HG03108 (cell line): ENCODE results near the gene CWF19L2.
"Not testable (repeated sequence)": the region's sequence is repeated elsewhere in the genome, so short reads cannot be mapped to it uniquely, and the experiment has no call there.

ENCODE experiments used
- ATAC-seq: cut with Tn5 transposase; IDR thresholded peaks from one replicate; pipeline ENCODE4 v1.9.1; 2021; ENCODE audit warnings: moderate library complexity; ENCODE audit not compliant: unreplicated experiment

CWF19L2 gene

DNA sequence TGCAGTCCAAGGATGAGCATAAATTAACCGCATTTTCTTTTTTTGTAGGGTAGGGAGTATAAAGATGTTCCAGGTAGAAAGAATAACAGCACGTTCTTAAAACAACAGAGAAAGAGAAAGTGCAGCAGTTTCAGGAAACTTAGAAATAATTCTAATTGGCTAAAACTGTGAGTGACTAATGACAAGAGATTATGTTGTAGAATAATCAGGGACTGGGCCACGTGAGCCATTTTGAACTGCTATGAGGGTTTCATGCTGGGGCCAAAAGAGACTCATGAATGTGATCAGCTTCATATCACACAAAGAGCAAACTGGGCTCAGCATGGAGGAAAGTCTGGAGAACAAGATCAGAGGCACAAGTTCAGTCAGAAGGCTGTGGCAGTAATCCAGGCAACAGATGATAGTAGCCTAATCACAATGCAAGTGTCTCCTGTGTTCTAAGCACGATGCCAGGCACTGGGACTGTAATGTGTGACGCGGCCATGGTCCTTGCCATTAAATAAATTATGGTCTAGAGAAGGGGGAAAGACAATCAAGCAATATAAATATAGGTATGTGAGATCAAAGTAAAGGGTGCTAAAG is 17.9 kb downstream of the CWF19L2 start:
- ATAC-seq, result no peak

- no peak for ATAC-seq
Observed at GRCh38 chr11:107438148-107438547, 19.5 kb downstream of the CWF19L2 start.

- no peak for ATAC-seq
Observed at GRCh38 chr11:107430525-107430924, 27.1 kb downstream of the CWF19L2 start.

- no peak for ATAC-seq
Observed at GRCh38 chr11:107427569-107428180, 29.9 kb downstream of the CWF19L2 start.

DNA sequence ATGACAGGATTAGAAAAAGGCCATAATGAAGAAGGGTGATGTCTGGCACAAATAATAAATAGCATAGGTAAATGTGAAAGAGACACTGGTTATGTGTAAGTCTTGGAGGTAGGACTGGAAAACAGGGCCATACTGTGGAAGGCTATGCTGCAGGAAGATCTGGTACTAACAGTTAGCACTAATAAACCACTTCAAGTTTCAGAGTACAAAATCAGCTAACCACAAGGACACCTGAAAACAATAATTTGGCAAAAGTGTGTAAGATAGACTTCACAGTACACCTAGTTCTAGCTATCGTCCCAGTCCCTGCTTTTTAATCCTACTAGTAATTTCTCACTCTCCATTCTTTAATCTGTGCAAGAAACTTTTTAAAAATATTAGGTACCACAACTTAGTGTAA is 44.3 kb downstream of the CWF19L2 start:
- no peak for ATAC-seq

DNA sequence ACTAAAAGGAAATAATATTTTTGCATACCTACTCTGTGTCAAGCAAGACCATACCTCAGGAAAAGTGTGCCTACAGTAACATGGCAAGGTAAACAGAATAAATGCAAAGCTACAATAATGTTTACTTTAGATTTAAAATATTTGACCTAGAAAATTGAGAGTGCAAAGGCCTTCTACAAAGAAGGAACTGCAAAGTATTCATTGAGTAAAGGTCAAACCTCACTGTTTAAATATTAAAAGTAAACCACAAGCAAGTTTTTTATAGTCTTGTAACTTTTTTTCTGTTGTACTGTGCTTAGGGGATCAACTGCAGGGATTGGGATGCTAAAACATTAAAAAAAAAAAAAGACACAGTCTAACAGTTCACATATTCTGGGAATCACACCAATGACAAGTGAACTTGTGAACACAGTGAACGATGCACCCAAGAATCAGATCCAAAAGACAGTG is 48.8 kb downstream of the CWF19L2 start:
- peak; percentile 66 for ATAC-seq

DNA sequence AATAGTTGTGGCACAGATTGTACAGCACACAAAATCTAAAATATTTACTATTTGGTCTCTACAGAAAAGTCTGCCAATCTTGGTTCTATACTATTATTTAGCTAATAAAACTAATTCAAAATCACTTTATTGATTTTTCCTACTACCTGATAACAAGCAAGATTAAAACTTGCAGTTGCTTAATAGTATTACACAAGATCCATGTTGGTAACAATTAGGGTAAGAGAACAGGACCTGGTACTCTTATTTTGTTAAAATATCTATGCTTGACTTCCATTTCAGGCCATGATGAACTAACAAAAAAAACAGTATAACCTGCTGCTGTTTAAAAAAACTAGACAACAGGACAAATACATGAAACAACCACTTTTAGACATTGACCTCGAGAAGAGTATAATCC is 52.4 kb downstream of the CWF19L2 start:
- ATAC-seq, result no peak

GRCh38 chr11:107401131-107401530 is 56.5 kb downstream of the CWF19L2 start:
- not testable (repeated sequence) for ATAC-seq

DNA sequence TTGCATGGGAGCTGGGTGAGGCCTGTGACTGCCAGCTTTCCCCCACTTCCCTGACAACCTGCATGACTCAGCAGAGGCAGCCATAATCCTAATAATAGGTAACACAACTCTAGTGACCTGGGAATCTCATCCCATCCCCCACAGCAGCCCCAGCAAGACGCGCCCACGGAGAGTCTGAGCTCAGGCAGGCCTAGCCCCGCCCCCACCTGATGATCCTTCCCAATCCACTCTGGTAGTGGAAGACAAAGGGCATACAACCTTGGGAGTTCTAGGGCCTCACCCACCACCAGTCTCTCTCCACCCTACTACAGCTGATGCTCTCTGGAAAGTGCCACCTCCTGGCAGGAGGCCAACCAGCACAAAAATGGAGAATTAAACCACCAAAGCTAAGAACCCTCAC is 60.3 kb downstream of the CWF19L2 start:
- no peak for ATAC-seq

DNA sequence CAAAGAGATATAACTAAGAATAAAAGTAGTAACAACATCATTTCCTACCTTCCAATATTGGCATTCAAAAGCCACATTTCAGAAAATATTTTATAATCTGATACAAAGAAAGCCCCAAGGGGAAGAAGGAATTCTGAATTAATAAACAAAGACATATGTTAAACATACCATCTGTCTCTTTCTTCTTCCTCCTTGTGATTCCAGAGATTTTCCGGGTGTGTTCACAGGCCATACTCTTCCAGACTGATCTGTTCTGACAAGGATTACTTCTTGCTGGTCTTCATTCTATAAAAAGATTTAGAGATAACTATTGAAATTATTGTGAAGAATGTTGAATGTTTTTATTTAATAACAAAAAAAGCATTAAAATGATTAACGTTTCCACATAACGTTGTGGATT is 65.0 kb downstream of the CWF19L2 start:
- no peak for ATAC-seq

DNA sequence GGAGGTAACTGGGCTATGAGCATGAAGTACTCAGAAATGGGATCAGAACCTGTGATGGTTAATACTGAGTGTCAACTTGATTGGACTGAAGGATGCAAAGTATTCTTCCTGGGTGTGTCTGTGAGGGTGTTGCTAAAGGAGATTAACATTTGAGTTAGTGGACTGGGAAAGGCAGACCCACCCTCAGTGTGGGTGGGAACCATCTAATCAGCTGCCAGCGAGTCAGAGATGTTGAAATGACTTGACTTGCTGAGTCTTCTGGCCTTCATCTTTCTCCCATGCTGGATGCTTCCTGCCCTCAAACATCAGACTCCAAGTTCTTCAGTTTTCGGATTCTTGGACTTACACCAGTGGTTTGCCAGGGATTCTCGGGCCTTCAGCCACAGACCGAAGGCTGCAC is 66.9 kb downstream of the CWF19L2 start:
- ATAC-seq, result not testable (repeated sequence)

GRCh38 chr11:107387666-107388065 is 70.0 kb downstream of the CWF19L2 start:
- ATAC-seq, result no peak

DNA sequence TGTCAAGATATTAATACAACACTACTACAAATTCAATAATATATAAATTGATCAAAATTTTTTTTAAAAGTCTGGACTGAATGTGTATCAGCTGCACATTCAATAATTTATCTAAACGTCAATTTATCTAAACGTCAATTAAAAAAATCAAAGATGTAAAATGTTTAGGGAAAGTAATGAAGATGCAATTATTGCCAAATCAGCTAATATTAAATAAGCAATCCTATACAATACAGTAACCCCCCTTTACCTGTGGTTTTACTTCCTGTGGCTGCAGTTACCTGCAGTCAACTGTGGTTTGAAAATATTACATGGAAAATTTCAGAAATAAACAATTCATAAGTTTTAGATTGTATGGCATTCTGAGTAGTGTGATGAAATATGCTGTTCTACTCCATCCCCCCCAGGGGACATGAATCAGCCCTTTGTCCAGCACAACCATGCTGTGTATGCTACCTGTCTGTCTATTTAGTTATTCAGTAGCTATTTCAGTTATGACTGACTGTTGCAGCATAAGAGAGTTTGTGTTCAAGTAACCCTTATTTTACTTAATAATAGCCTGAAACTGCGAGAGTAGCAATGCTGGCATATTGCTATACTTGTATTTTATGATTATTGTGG is 72.2 kb downstream of the CWF19L2 start:
- no peak for ATAC-seq

DNA sequence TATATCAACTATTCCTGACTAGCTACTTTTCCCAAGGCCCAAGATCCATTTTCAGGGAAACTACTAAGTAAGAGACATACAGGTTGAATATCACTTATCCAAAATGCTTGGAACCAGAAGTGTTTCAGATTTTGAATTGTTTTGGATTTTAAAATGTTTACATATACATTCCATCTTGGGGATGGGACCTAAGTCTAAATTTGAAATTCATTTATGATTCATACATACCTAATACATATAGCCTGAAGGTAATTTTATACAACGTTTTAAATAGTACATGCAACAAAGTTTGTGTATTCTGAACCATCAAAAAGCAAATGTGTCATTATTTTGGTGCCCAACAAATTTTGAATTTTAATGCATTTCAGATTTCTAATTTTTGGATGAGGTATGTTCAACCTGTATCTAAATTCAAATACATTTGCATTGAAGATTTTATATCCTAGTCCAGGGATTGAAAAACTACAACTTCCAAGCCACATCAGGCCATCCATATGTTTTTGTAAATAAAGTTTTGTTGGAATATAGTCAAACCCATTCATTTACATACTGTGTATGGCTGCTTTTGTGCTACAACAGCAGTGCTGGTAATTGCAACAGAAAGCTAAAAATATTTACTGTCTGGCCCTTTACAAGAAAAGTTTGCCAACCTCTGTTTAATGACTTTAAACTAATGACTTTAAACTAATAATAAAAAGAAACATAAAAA is 73.3 kb downstream of the CWF19L2 start:
- ATAC-seq, result no peak

GRCh38 chr11:107372439-107372838 is 85.2 kb downstream of the CWF19L2 start:
- ATAC-seq, result no peak

DNA sequence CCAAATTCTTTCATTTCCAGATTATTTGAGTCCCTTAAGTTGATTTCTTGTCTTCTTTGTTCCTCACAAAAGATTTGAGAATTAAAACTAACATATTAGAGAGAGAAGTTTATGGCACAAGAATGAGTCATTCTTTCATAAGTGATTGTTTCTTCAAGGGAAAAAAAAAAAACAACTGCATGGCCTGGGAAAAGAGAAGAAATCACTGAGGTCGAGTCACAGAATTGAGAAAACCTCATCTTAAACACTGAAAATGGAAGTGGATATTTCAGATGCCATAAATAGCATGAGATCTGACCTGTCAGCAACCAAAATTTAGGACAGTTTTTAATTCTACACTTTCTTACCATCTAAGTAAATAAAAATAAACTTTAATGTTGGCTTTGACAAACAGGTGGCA is 87.2 kb downstream of the CWF19L2 start:
- ATAC-seq, result no peak

GRCh38 chr11:107359701-107360100 is 97.9 kb downstream of the CWF19L2 start:
- ATAC-seq, result no peak

DNA sequence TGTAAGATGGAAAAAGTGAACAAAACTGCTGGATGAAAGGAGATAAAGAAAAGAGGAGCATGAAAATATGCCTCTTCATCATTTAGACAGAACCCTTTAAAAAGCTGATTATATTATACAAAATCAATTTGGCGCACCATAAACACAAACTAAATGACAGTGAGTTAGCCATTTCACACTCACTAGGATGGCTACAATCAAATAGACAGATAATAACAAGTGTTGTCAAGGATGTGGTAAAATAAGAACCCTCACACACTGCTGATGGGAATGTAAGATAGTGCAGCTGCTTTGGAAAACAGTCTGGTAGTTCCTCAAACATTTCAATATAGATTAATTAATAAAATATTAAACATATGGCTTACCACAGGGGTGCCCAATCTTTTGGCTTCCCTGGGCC is 99.7 kb downstream of the CWF19L2 start:
- no peak for ATAC-seq

DNA sequence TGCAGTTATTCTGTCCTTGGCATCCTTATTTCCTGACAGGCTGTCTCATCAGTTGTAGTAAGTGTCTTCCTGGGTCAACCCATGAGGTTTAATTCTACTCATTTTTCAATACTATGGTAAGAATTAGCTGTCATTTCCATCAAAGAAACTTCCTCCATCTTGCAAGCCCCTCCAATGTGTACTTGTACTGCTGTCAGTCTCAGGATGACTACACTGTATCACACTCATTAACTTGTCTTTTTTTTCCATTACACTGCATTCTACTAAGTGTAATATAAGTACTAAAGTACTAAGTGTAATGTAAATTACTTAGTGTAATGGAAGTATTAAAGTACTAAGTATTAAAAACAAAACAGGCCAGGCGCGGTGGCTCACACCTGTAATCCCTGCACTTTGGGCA is 102.8 kb downstream of the CWF19L2 start:
- no peak for ATAC-seq

DNA sequence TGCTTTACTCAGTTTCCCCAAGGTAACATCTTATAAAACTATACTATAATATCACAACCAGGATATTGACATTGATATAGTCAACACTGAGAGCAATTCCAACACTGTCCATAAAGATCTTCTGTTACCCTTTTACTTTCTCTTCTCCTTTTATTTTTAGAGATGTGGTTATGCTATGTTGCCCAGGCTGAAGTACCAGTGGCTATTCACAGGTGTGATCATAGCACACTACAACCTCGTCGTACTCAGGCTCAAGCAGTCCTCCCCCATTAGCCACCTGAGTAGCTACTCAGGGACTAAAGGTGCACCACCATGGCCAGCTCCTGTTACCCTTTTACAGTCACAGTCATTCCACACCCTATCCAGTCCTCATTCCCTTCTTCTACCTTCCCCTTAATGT is 119.7 kb downstream of the CWF19L2 start:
- ATAC-seq, result no peak

DNA sequence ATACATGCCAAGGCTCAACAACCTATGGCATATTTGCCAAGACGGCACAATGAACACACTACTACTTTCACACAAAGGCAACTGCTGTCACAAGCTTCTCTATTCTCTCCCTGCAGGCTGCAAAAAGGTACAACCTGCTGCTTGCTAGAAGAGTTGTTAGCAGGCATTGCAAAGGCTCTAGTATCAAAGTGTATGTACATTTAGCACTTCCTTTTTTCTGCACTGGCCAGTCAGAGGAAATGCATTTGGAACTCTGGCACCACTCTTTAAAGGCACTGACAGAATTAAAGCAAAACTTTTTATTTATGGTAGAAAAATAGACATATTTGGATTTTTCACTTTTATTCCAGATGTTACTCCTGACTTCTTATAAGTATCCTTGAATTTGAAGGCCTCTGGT is 125.9 kb downstream of the CWF19L2 start:
- no peak for ATAC-seq

DNA sequence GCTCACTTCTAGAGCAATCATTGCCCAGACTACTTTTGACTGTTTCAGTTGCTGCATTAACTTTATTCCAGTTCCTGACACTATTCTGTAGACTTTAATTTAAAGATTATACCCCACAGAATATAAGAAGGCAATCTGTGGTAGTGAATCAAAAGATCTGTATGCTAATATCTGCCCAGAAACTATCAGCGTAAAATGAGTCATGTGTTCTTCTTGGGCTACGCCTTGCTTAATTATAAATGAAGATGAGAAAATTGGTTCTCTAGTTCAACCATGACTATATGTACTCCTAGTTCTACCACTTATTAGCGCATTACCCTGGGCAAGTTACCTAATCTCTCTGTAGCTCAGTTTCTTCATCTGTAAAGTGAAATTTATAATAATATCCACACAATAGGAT is 128.5 kb downstream of the CWF19L2 start:
- no peak for ATAC-seq
